Neural cell (in vitro differentiated cells): Measurements from ENCODE around the gene PLXNA2.

Source experiments
- EZH2 ChIP-seq: fragments of 200-600, 300-800 bp; shearing (Covaris generic), sonication (generic); IDR thresholded peaks from 2 replicates; pipeline ENCODE4 v1.6.1; 2014; ENCODE audit warnings: antibody characterized with exemption, low read length, borderline replicate concordance, mild to moderate bottlenecking; ENCODE audit not compliant: insufficient read depth, poor library complexity, severe bottlenecking
- REST ChIP-seq: IDR thresholded peaks from 2 replicates; pipeline ENCODE4 v1.6.1; 2012; ENCODE audit warnings: borderline replicate concordance
- TF ChIP-seq, protein P1 (sequence below): fragments of 450-650 bp; IDR thresholded peaks from 2 replicates; pipeline ENCODE4 v1.5.1; 2014; ENCODE audit warnings: antibody characterized with exemption, mild to moderate bottlenecking, moderate library complexity; ENCODE audit not compliant: poor library complexity, severe bottlenecking

- TF ChIP-seq, protein P1, sequence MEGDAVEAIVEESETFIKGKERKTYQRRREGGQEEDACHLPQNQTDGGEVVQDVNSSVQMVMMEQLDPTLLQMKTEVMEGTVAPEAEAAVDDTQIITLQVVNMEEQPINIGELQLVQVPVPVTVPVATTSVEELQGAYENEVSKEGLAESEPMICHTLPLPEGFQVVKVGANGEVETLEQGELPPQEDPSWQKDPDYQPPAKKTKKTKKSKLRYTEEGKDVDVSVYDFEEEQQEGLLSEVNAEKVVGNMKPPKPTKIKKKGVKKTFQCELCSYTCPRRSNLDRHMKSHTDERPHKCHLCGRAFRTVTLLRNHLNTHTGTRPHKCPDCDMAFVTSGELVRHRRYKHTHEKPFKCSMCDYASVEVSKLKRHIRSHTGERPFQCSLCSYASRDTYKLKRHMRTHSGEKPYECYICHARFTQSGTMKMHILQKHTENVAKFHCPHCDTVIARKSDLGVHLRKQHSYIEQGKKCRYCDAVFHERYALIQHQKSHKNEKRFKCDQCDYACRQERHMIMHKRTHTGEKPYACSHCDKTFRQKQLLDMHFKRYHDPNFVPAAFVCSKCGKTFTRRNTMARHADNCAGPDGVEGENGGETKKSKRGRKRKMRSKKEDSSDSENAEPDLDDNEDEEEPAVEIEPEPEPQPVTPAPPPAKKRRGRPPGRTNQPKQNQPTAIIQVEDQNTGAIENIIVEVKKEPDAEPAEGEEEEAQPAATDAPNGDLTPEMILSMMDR, result no peak
- TF ChIP-seq REST (no peak), EZH2 (no peak)
These were observed 66.1 kb downstream of the PLXNA2 start for GRCh38 chr1:208178091-208178529.
